CD8-positive, alpha-beta memory T cell (primary cell): ENCODE results near the gene SLC4A8. TPM values are rescaled to one million over a fixed set of nuclear protein-coding genes. Genes with fewer than 3 reads are reported as not detected.
"Not testable (repeated sequence)": the region's sequence is repeated elsewhere in the genome, so short reads cannot be mapped to it uniquely, and the experiment has no call there.

Source experiments
- CTCF ChIA-PET: fragments of 350-600 bp; sonication (Branson Sonifier 250); formaldehyde crosslinking; loops from one replicate; lab custom pipeline; 2021; ENCODE audit warnings: antibody characterized with exemption; lab: Charles Lee
- POLR2A ChIA-PET: fragments of 350-600 bp; sonication (Branson Sonifier 250); formaldehyde crosslinking; loops from one replicate; lab custom pipeline; 2021; ENCODE audit warnings: antibody characterized with exemption; lab: Charles Lee
- DNase-seq, 5 donors: peaks; one replicate each; pipeline versions ENCODE4 v3.0.0 to v3.0.0-alpha.2; 2020 to 2022; ENCODE audit warnings: mixed read lengths in 1 of 5
- H3K27ac ChIP-seq: one replicate; pipeline ENCODE4 v1.7.0; 2013; ENCODE audit warnings: low read depth, mild to moderate bottlenecking, low read length, moderate library complexity
- H3K27me3 ChIP-seq: 2 replicates; pipeline ENCODE4 v1.7.0; 2013; ENCODE audit warnings: low read length, mild to moderate bottlenecking; ENCODE audit not compliant: insufficient read depth, poor library complexity, severe bottlenecking
- H3K36me3 ChIP-seq: 2 replicates; pipeline ENCODE4 v1.7.0; 2013; ENCODE audit warnings: mild to moderate bottlenecking, low read length, moderate library complexity; ENCODE audit not compliant: insufficient read depth
- H3K4me1 ChIP-seq: 2 replicates; pipeline ENCODE4 v1.7.0; 2013; ENCODE audit warnings: mild to moderate bottlenecking, low read length, moderate library complexity; ENCODE audit not compliant: insufficient read depth
- H3K4me3 ChIP-seq: 2 replicates; pipeline ENCODE4 v1.7.0; 2013; ENCODE audit warnings: mild to moderate bottlenecking, low read length
- H3K9me3 ChIP-seq: 2 replicates; pipeline ENCODE4 v1.7.0; 2013; ENCODE audit warnings: mild to moderate bottlenecking, low read length
- H3K27ac Mint-ChIP-seq, 8 donors: one replicate each; pipeline ENCODE4 v1.8.0; 2020 to 2021; ENCODE audit warnings: mixed read lengths in 8 of 8, mild to moderate bottlenecking in 6 of 8, inconsistent platforms in 3 of 8, moderate library complexity in 3 of 8
- H3K27me3 Mint-ChIP-seq, 2 donors: one replicate each; pipeline ENCODE4 v1.8.0; 2020 to 2021; ENCODE audit warnings: mixed read lengths in 2 of 2, mild to moderate bottlenecking in 1 of 2, moderate library complexity in 1 of 2
- H3K36me3 Mint-ChIP-seq, 3 donors: one replicate each; pipeline ENCODE4 v1.8.0; 2020 to 2021; ENCODE audit warnings: mixed read lengths in 3 of 3, inconsistent platforms in 1 of 3, mild to moderate bottlenecking in 1 of 3
- H3K4me1 Mint-ChIP-seq, 3 donors: one replicate each; pipeline ENCODE4 v1.8.0; 2020 to 2021; ENCODE audit warnings: mixed read lengths in 3 of 3, inconsistent platforms in 1 of 3, mild to moderate bottlenecking in 1 of 3
- H3K4me3 Mint-ChIP-seq, 7 donors: one replicate each; pipeline ENCODE4 v1.8.0; 2020 to 2021; ENCODE audit warnings: mixed read lengths in 7 of 7, mild to moderate bottlenecking in 6 of 7, moderate library complexity in 4 of 7, inconsistent platforms in 2 of 7
- H3K9me3 Mint-ChIP-seq, 5 donors: one replicate each; pipeline ENCODE4 v1.8.0; 2020 to 2022; ENCODE audit warnings: mixed read lengths in 5 of 5, mild to moderate bottlenecking in 3 of 5, moderate library complexity in 2 of 5, inconsistent platforms in 1 of 5
- polyA plus RNA-seq: library from polyadenylated mRNA; unstranded; fragments of 300-500 nt; fragmentation: Illumina TruSeq; gene quantifications from one replicate; pipeline ENCODE4 v1.2.3, GENCODE V29; 2021
- total RNA-seq, 2 experiments: library from RNA; stranded (reverse); gene quantifications; one replicate each; pipeline ENCODE4 v1.2.3, GENCODE V29; 2021

SLC4A8 gene
- total and polyA plus RNA-seq, 3 experiments from 2014 or later: 0.64 to 2.2 (median 2.0) TPM

- POLR2A ChIA-PET: no interaction called here
- Mint-ChIP-seq H3K27me3 (peaks cover 0 to 4% of the 10 kb centered on the region in 2 donors), H3K27ac (no peak overlapping the region), H3K4me1 (no peaks in the 10 kb centered on the region), H3K4me3 (no peak overlapping the region), H3K36me3 (peaks cover 0 to 1% (median 0%) of the 10 kb centered on the region in 3 donors), H3K9me3 (no peaks in the 10 kb centered on the region)
- Histone ChIP-seq H3K4me1 (no peaks in the 10 kb centered on the region), H3K27ac (no peak overlapping the region), H3K27me3 (no peaks in the 10 kb centered on the region), H3K36me3 (no peaks in the 10 kb centered on the region), H3K9me3 (no peaks in the 10 kb centered on the region), H3K4me3 (no peak overlapping the region)
- DNase-seq: no peak
- CTCF ChIA-PET: no interaction called here
Observed at GRCh38 chr12:51496895-51497294, 72.3 kb downstream of the SLC4A8 start.

GRCh38 chr12:51504851-51505250 lies 80.2 kb downstream of the SLC4A8 start:
- Mint-ChIP-seq H3K4me3 (no peak overlapping the region), H3K27ac (no peak overlapping the region), H3K27me3 (peaks cover 3 to 5% of the 10 kb centered on the region in 2 donors), H3K36me3 (no peaks in the 10 kb centered on the region), H3K9me3 (no peaks in the 10 kb centered on the region), H3K4me1 (no peaks in the 10 kb centered on the region)
- Histone ChIP-seq H3K4me1 (no peaks in the 10 kb centered on the region), H3K27me3 (no peaks in the 10 kb centered on the region), H3K4me3 (no peak overlapping the region), H3K27ac (no peak overlapping the region), H3K36me3 (no peaks in the 10 kb centered on the region), H3K9me3 (no peaks in the 10 kb centered on the region)
- DNase-seq: no peak
- ChIA-PET POLR2A (no interaction called here), CTCF (no interaction called here)

GRCh38 chr12:51505360-51506105 lies 80.9 kb downstream of the SLC4A8 start:
- H3K36me3 Mint-ChIP-seq: no peaks in the 10 kb centered on the region

GRCh38 chr12:51507178-51507577 lies 82.5 kb downstream of the SLC4A8 start:
- Histone ChIP-seq H3K27me3 (no peaks in the 10 kb centered on the region), H3K4me3 (no peak overlapping the region), H3K9me3 (no peaks in the 10 kb centered on the region), H3K4me1 (no peaks in the 10 kb centered on the region), H3K27ac (no peak overlapping the region), H3K36me3 (no peaks in the 10 kb centered on the region)
- DNase-seq: no peak
- Mint-ChIP-seq H3K27ac (no peak overlapping the region), H3K4me1 (no peaks in the 10 kb centered on the region), H3K36me3 (no peaks in the 10 kb centered on the region), H3K9me3 (no peaks in the 10 kb centered on the region), H3K27me3 (peaks cover 0 to 5% of the 10 kb centered on the region in 2 donors), H3K4me3 (no peak overlapping the region)
- ChIA-PET CTCF (no interaction called here), POLR2A (no interaction called here)

More at GRCh38 chr12:51505360-51506105, 80.9 kb downstream of the SLC4A8 start:
- Histone ChIP-seq H3K27ac (no peak overlapping the region), H3K4me3 (no peak overlapping the region), H3K9me3 (no peaks in the 10 kb centered on the region), H3K36me3 (no peaks in the 10 kb centered on the region), H3K27me3 (no peaks in the 10 kb centered on the region), H3K4me1 (no peaks in the 10 kb centered on the region)
- Mint-ChIP-seq H3K4me3 (no peak overlapping the region), H3K9me3 (no peaks in the 10 kb centered on the region), H3K4me1 (no peaks in the 10 kb centered on the region), H3K27me3 (peaks cover 2 to 5% of the 10 kb centered on the region in 2 donors), H3K27ac (no peak overlapping the region)
- ChIA-PET POLR2A (no interaction called here), CTCF (no interaction called here)
- DNase-seq: no peak

GRCh38 chr12:51508285-51508684 lies 83.7 kb downstream of the SLC4A8 start:
- DNase-seq: no peak
- Histone ChIP-seq H3K4me3 (no peak overlapping the region), H3K27me3 (no peaks in the 10 kb centered on the region), H3K36me3 (no peaks in the 10 kb centered on the region), H3K27ac (no peak overlapping the region), H3K9me3 (no peaks in the 10 kb centered on the region), H3K4me1 (no peaks in the 10 kb centered on the region)
- H3K4me1 Mint-ChIP-seq: no peaks in the 10 kb centered on the region
- no peak overlapping the region for H3K27ac Mint-ChIP-seq
- no peaks in the 10 kb centered on the region for H3K36me3 Mint-ChIP-seq
- no peaks in the 10 kb centered on the region for H3K9me3 Mint-ChIP-seq
- ChIA-PET POLR2A (no interaction called here), CTCF (no interaction called here)
- H3K4me3 Mint-ChIP-seq: no peak overlapping the region
- H3K27me3 Mint-ChIP-seq: peaks cover 0 to 5% of the 10 kb centered on the region in 2 donors

- Mint-ChIP-seq H3K4me3 (no peak overlapping the region), H3K27me3 (peaks cover 0 to 1% of the 10 kb centered on the region in 2 donors), H3K27ac (no peak overlapping the region), H3K36me3 (no peaks in the 10 kb centered on the region), H3K4me1 (no peaks in the 10 kb centered on the region), H3K9me3 (no peaks in the 10 kb centered on the region)
- POLR2A ChIA-PET: interaction anchor here (0.6 kb wide), 1 partner anchor 526 kb away, joined by 3 read pairs; no protein-coding TSS in a partner anchor
- CTCF ChIA-PET: interaction anchor here (1.4 kb wide), 1 partner anchor 10 kb away, joined by 3 read pairs; no protein-coding TSS in a partner anchor
- Histone ChIP-seq H3K27ac (no peak overlapping the region), H3K4me3 (no peak overlapping the region), H3K9me3 (no peaks in the 10 kb centered on the region), H3K4me1 (no peaks in the 10 kb centered on the region), H3K36me3 (no peaks in the 10 kb centered on the region), H3K27me3 (no peaks in the 10 kb centered on the region)
- DNase-seq: no peak
Observed at GRCh38 chr12:51511546-51512260, 87.1 kb downstream of the SLC4A8 start.

GRCh38 chr12:51512438-51512837 lies 87.8 kb downstream of the SLC4A8 start:
- no peaks in the 10 kb centered on the region for H3K9me3 Mint-ChIP-seq
- Histone ChIP-seq H3K9me3 (no peaks in the 10 kb centered on the region), H3K27ac (no peak overlapping the region), H3K4me3 (no peak overlapping the region), H3K36me3 (no peaks in the 10 kb centered on the region), H3K4me1 (no peaks in the 10 kb centered on the region), H3K27me3 (no peaks in the 10 kb centered on the region)
- CTCF ChIA-PET: interaction anchor here (1.4 kb wide), 1 partner anchor 9 kb away, joined by 3 read pairs; no protein-coding TSS in a partner anchor
- DNase-seq: no peak
- POLR2A ChIA-PET: no interaction called here
- H3K27me3 Mint-ChIP-seq: peaks cover 0 to 3% of the 10 kb centered on the region in 2 donors
- H3K4me3 Mint-ChIP-seq: no peak overlapping the region
- H3K36me3 Mint-ChIP-seq: peaks cover 0 to 2% (median 0%) of the 10 kb centered on the region in 3 donors
- H3K4me1 Mint-ChIP-seq: no peaks in the 10 kb centered on the region
- no peak overlapping the region for H3K27ac Mint-ChIP-seq

GRCh38 chr12:51515037-51515436 lies 90.4 kb downstream of the SLC4A8 start:
- not testable (repeated sequence) for H3K4me1 ChIP-seq, H3K36me3 Mint-ChIP-seq

More at GRCh38 chr12:51515037-51515436, 90.4 kb downstream of the SLC4A8 start:
- H3K4me3 ChIP-seq, H3K4me1 Mint-ChIP-seq, DNase-seq, H3K27ac Mint-ChIP-seq, H3K27me3 ChIP-seq, CTCF ChIA-PET, H3K9me3 ChIP-seq, H3K4me3 Mint-ChIP-seq, POLR2A ChIA-PET, H3K27ac ChIP-seq, H3K36me3 ChIP-seq, H3K27me3 Mint-ChIP-seq, H3K9me3 Mint-ChIP-seq: not testable (repeated sequence)
